ENCODE measurements around the gene OSM.

The OSM gene

GRCh38 chr22:30277547-30278344 lies 11.1 kb upstream of the OSM start:
- Histone ChIP-seq H3K9me3 (ENCODE audit: control insufficient read depth, low read length) (no peaks in the 10 kb centered on the region), H3K9ac (no peak overlapping the region), H3K27me3 (ENCODE audit: control insufficient read depth, insufficient read depth, low read length) (no peaks in the 10 kb centered on the region), H3K36me3 (ENCODE audit: control insufficient read depth, insufficient read depth, low read length) (no peaks in the 10 kb centered on the region), H2AFZ (no peak overlapping the region), H3K4me2 (ENCODE audit: low read length) (no peak overlapping the region), H3K4me3 (ENCODE audit: low read depth, low read length) (no peak overlapping the region), H3K4me1 (no peaks in the 10 kb centered on the region), H3K27ac (no peak overlapping the region), H3K79me2 (no peaks in the 10 kb centered on the region)
- no peak for TF ChIP-seq CTCF (IDR thresholded peaks at IDR 0.05)

- no peaks in the 10 kb centered on the region for H3K4me1 ChIP-seq
- H3K79me2 ChIP-seq = no peaks in the 10 kb centered on the region
- H3K4me3 ChIP-seq (ENCODE audit: low read depth, low read length) = no peak overlapping the region
- H3K27me3 ChIP-seq (ENCODE audit: control insufficient read depth, insufficient read depth, low read length) = no peaks in the 10 kb centered on the region
- no peaks in the 10 kb centered on the region for H3K36me3 ChIP-seq (ENCODE audit: control insufficient read depth, insufficient read depth, low read length)
- no peak overlapping the region for H3K27ac ChIP-seq
- no peak overlapping the region for H3K9ac ChIP-seq
- H3K9me3 ChIP-seq (ENCODE audit: control insufficient read depth, low read length) = no peaks in the 10 kb centered on the region
- H2AFZ ChIP-seq = no peak overlapping the region
- TF ChIP-seq CTCF (IDR thresholded peaks at IDR 0.05) = no peak
- no peak overlapping the region for H3K4me2 ChIP-seq (ENCODE audit: low read length)
Observed at GRCh38 chr22:30276039-30276438, 9.4 kb upstream of the OSM start.

GRCh38 chr22:30275625-30276024 lies 9.0 kb upstream of the OSM start:
- no peak for TF ChIP-seq CTCF (IDR thresholded peaks at IDR 0.05)
- no peaks in the 10 kb centered on the region for H3K9me3 ChIP-seq (ENCODE audit: control insufficient read depth, low read length)
- no peaks in the 10 kb centered on the region for H3K36me3 ChIP-seq (ENCODE audit: control insufficient read depth, insufficient read depth, low read length)
- H3K4me2 ChIP-seq (ENCODE audit: low read length) = no peak overlapping the region
- no peaks in the 10 kb centered on the region for H3K27me3 ChIP-seq (ENCODE audit: control insufficient read depth, insufficient read depth, low read length)
- H3K9ac ChIP-seq = no peak overlapping the region
- no peak overlapping the region for H3K4me3 ChIP-seq (ENCODE audit: low read depth, low read length)
- no peaks in the 10 kb centered on the region for H3K79me2 ChIP-seq
- H3K4me1 ChIP-seq = peaks cover 2% of the 10 kb centered on the region
- no peak overlapping the region for H2AFZ ChIP-seq
- no peak overlapping the region for H3K27ac ChIP-seq

GRCh38 chr22:30274437-30274812 lies 7.8 kb upstream of the OSM start:
- H3K36me3 ChIP-seq (ENCODE audit: control insufficient read depth, insufficient read depth, low read length) = no peaks in the 10 kb centered on the region
- H3K27me3 ChIP-seq (ENCODE audit: control insufficient read depth, insufficient read depth, low read length) = no peaks in the 10 kb centered on the region
- H3K79me2 ChIP-seq = no peaks in the 10 kb centered on the region
- TF ChIP-seq CTCF (IDR thresholded peaks at IDR 0.05) = no peak
- no peaks in the 10 kb centered on the region for H3K9me3 ChIP-seq (ENCODE audit: control insufficient read depth, low read length)
- H3K27ac ChIP-seq = no peak overlapping the region
- H3K4me2 ChIP-seq (ENCODE audit: low read length) = no peak overlapping the region
- H2AFZ ChIP-seq = no peak overlapping the region
- peaks cover 3% of the 10 kb centered on the region for H3K4me1 ChIP-seq
- H3K9ac ChIP-seq = no peak overlapping the region
- no peak overlapping the region for H3K4me3 ChIP-seq (ENCODE audit: low read depth, low read length)
